COLO668 (cell line): ENCODE measurements around the gene IGSF11.
"Not testable (repeated sequence)": the region's sequence is repeated elsewhere in the genome, so short reads cannot be mapped to it uniquely, and the experiment has no call there.

ENCODE experiments used
- DNase-seq: peaks from one replicate; lab custom pipeline; 2025; ENCODE audit not compliant: unreplicated experiment; lab: John Stamatoyannopoulos, UW

Gene IGSF11

GRCh38 chr3:118889691-118890090 is 145.0 kb downstream of the IGSF11 start:
- no peak for DNase-seq

- no peak for DNase-seq
Observed at GRCh38 chr3:118886708-118887107, 147.9 kb downstream of the IGSF11 start.

- peak; percentile 24 for DNase-seq
Observed at GRCh38 chr3:118884748-118885206, 149.9 kb downstream of the IGSF11 start.

GRCh38 chr3:118882353-118882947 is 152.2 kb downstream of the IGSF11 start:
- peak; percentile 29 for DNase-seq

DNA sequence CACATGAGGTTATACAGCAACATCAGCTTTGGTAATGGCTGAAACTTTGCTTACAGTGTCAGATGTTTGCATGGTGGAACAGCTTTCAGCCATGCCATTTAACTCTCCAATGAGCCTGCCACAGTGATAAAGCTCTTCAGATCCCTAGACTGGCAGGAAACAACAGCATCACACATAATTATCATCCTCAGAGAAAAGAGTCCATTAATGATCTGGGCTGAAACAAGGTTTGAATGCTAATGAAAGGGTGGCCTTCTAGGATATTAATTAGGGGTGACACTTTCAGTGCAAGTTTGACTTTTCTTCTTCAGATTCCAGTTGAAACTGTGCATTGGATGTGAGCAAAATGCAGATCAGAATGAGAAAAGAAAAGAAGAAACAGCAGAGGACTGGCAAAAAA is 166.6 kb downstream of the IGSF11 start:
- DNase-seq = no peak

- no peak for DNase-seq
Observed at GRCh38 chr3:118863731-118864322, 170.8 kb downstream of the IGSF11 start.

DNA sequence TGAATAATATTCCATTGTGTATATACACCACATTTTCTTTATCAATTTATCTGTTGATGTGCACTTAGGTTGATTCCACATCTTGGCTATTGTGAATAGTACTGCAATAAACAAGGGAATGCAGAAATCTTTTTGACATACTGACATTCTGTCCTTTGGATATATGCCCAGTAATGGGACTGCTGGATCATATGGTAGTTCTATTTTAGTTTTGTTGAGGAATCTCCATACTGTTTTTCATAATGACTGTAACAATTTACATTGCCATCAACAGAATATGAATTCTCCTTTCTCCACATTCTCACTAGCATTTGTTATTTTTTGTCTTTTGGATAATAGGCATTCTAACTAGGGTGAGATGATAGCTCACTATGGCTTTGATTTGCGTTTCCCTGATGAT is 174.7 kb downstream of the IGSF11 start:
- DNase-seq = no peak

DNA sequence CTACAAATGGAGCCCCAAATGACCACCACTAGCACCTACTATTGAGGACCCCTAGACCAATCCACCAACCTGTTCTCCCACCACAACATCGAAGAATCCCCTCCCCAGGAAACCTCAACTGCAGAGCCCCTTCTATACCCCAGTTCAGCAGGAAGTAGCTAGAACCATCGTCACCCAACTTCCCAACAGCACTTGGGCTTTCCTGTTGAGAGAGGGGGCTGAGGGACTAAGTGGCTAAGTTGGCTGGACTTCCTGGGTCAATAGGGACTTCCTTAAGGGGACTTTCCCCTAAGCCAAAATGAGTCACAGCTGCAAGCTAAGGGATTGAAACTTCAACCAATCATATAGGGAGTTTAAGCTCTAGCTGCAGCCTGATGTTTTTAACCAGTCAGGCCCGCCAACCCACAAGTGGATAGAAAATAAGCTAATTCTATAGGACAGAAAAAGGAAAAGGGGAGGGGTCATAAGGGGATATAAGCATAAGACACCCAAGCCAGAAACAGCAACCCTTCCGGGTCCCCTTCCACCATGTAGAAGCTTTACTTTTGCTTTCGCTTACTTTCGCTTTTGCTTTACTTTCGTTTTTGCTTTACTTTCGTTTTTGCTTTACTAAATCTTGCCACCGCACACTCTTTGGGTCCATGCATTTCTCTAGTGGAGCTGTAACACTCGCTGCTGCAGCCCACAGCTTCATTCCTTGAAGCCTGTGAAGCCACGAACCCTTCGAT is 183.0 kb downstream of the IGSF11 start:
- not testable (repeated sequence) for DNase-seq

GRCh38 chr3:118850687-118851086 is 184.0 kb downstream of the IGSF11 start:
- DNase-seq = no peak
